Astrocyte of the spinal cord (primary cell): ENCODE data around the gene PHYHIPL.
A peak's percentile ranks its signal among the peaks of the same experiment; 100 is the strongest.

Experiments
- DNase-seq: peaks from one replicate; pipeline ENCODE4 v3.0.0; 2011; ENCODE audit warnings: low read depth, low spot score
- H3K4me3 ChIP-seq: 2 replicates; pipeline ENCODE4 v1.5.1; 2011; ENCODE audit warnings: low read depth, mild to moderate bottlenecking, low read length, moderate library complexity
- CTCF ChIP-seq: IDR thresholded peaks from 2 replicates; pipeline ENCODE4 v1.5.1; 2012; ENCODE audit warnings: low read depth, mild to moderate bottlenecking, low read length, inconsistent platforms
- in situ Hi-C: cut with HindIII; loops from 2 replicates; pipeline ENCODE4 v1.10.0; 2017; ENCODE audit warnings: low sequenced_read_pairs

PHYHIPL gene

GRCh38 chr10:59176241-59177030 is at the start of gene PHYHIPL:
PHYHIPL (plus strand) TSS chr10:59176643; CDS start chr10:59176854, 211 bp downstream.
- in situ Hi-C loops, result no loop called here
- peak within 1 kb of the TSS; percentile 6 for H3K4me3 ChIP-seq
- no peak for TF ChIP-seq CTCF
- DNase-seq, result no peak

- no peak for DNase-seq
- no peak overlapping the region for H3K4me3 ChIP-seq
- TF ChIP-seq CTCF, result no peak
- in situ Hi-C loops, result no loop called here
Observed at GRCh38 chr10:59126991-59127390, 49.5 kb upstream of the PHYHIPL start.

GRCh38 chr10:59127991-59128390 is 48.5 kb upstream of the PHYHIPL start:
- H3K4me3 ChIP-seq, result no peak overlapping the region
- in situ Hi-C loops, result no loop called here
- no peak for TF ChIP-seq CTCF
- no peak for DNase-seq

GRCh38 chr10:59129867-59130266 is 46.6 kb upstream of the PHYHIPL start:
- no peak for DNase-seq
- in situ Hi-C loops, result no loop called here
- no peak for TF ChIP-seq CTCF
- H3K4me3 ChIP-seq, result no peak overlapping the region

GRCh38 chr10:59131666-59132065 is 44.8 kb upstream of the PHYHIPL start:
- no peak overlapping the region for H3K4me3 ChIP-seq
- in situ Hi-C loops, result no loop called here
- no peak for TF ChIP-seq CTCF
- DNase-seq, result no peak

GRCh38 chr10:59133841-59134593 is 42.4 kb upstream of the PHYHIPL start:
- in situ Hi-C loops, result no loop called here
- no peak for TF ChIP-seq CTCF
- DNase-seq, result no peak
- no peak overlapping the region for H3K4me3 ChIP-seq
